DMS53 treated with DMSO at 0.1 percent for 48 hours (cell line): Measurements from ENCODE around the gene FNIP2.
A peak's percentile ranks its signal among the peaks of the same experiment; 100 is the strongest.
"Not testable (repeated sequence)": the region's sequence is repeated elsewhere in the genome, so short reads cannot be mapped to it uniquely, and the experiment has no call there.

Source experiments
- DNase-seq: peaks from one replicate; lab custom pipeline; 2025; ENCODE audit not compliant: unreplicated experiment; lab: John Stamatoyannopoulos, UW

FNIP2 gene

DNA sequence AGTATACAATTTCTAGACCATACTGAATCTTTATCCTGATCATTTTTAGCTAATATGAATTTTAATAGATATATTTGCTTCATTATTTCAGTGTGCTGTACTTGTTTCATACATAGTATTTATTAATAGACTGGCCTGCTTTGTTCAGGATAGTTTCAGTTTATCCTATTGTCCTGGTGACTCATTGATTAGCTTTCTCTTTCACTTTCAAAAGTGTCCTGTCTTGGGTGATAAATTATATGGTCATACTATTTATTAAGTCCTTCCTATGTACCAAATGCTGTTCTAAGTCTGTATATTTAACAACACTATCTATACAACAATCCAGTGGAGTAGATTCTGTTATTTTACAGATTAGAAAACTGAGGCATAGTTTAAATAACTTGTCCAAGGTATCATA, 180.3 kb downstream of the FNIP2 start:
- peak; percentile 32 for DNase-seq

DNA sequence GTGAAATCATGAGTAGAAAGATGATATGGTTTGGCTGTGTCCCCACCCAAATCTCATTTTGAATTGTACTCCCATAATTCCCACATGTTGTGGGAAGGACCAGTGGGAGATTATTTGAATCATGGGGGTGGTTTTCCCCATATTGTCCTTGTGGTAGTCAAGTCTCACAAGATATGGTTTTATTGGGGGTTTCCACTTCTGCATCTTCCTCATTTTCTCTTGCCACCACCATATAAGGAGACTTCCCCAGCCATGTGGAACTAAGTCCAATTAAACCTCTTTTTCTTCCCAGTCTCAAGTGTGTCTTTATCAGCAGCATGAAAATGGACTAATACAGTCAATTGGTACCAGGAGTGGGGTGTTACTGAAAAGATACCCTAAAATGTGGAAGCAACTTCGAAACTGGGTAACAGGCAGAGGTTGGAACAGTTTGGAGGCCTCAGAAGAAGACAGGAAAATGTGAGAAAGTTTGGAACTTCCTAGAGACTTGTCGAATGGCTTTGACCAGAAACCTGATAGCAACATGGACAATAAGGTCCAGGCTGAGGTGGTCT, 183.5 kb downstream of the FNIP2 start:
- DNase-seq: not testable (repeated sequence)

DNA sequence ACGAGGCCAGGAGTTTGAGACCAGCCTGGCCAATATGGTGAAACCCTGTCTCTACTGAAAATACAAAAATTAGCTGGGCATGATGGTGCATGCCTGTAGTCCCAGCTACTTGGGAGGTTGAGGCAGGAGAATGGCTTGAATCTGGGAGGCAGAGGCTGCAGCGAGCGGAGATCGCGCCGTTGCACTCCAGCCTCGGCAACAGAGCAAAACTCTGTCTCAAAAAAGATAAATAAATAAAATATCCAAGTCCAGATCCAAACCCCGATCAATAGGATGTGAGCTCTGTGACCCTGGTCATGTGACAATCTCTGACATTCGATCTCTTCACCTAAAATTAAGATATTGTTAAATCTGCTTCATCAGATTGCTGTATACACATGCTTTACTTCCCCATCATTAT, 187.5 kb downstream of the FNIP2 start:
- not testable (repeated sequence) for DNase-seq

DNA sequence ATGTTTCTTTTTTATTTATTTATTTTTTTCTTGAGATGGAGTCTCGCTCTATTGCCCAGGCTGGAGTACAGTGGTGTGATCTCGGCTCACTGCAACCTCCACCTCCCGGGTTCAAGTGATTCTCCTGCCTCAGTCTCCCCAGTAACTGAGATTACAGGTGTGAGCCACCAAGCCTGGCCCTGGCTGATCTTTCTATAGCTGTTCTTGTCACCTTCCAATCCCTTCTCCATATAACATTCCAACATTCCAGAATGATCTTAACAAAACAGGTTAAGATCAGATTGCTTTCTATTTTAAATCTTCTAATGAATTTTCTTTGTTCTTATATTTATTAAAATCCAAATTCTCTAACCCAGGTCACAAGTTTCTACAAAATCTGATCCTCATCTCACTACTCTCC, 188.1 kb downstream of the FNIP2 start:
- not testable (repeated sequence) for DNase-seq
